NCI-H187 treated with DMSO at 0.1 percent for 48 hours (cell line): ENCODE measurements around the gene VPS35.

Experiments used
- DNase-seq: peaks from one replicate; lab custom pipeline; 2025; lab: John Stamatoyannopoulos, UW

Gene VPS35

DNA sequence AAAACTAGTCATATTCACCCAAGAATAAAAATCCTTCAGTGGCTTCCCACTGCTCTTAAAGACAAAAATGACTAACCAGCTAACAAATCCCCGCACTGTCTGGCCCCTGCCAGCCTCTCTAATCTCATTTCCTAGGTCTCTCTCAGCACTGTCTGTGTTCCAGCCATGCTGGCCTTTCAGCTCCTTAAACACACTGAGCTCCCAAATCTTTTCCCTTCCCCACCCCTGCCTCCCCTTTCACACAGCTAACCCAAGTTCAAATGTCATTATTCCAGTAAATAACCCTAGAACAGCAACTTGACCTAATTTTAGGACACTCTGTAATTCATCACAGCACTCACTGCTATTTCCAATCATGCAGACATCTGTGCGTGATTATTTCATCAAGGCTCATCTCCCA is 75.6 kb downstream of the VPS35 start:
- no peak for DNase-seq

DNA sequence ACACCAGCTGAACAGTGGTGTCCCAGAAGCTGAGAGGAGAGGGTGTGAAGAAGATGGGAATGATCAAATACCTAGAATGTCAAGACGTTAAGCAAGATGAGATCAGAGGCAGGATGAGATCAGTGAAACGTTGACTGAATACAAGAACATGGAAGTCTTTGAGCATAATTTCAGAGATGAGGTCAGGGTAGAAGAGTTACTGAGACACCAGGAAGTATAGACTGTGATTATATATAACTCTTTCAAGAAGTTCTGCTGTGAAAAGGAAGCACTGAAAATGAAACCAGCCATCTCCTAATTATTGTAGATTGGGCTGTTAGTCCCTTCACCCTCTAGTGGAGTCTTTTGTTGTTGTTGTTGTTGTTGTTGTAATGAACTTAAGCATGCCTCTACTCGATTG is 76.9 kb downstream of the VPS35 start:
- DNase-seq: no peak

DNA sequence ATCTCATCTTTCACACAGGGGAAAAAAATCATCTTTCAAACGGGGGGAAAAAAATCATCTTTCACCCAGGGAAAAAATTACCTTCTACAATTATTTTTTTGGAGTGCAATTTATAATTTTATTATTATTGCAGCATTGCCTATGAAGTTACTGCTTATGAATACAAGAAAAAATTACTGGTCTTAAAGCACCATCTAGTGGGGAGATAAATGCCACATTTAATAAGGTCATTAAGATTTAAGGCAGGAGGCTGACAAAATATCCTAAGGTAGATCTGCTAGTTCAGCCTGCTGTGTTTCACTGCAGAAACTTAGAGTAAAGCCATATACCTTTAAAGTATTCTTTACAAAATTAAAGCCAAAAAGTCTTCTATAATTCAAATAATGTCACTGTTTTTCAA is 81.4 kb downstream of the VPS35 start:
- DNase-seq: no peak

DNA sequence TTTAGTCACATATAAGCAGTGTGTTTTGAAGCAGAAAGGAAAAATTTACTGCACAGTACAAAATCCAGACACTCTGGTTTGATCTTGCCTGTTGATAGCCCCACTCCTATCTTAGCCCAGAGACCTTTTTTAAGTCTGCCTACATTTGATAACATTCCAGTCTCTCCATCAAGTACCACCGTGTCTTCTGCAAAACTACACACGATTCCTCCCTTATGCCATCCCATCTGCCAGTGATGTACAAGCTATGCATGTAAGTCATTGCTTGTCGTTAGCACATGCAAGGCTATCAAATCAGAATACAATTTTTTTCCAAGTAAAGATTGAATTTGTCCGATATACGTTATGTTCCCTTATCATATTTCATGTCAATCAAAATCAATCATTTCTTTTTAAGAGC is 82.7 kb downstream of the VPS35 start:
- DNase-seq: no peak
